WTC11 (cell line): ENCODE measurements around the gene KIAA1328.

Experiments
- ATF3 ChIP-seq: sonication (generic); formaldehyde crosslinking; conservative IDR thresholded peaks from 2 replicates; pipeline ENCODE4 v1.8.1; 2022; ENCODE audit warnings: mild to moderate bottlenecking, missing genetic modification reagents
- CTCF ChIP-seq: fragments of 200-600 bp; IDR thresholded peaks from 2 replicates; pipeline ENCODE4 v1.8.0; 2022; ENCODE audit warnings: antibody characterized with exemption
- GRHL2 ChIP-seq: fragments of 250-450 bp; sonication (Bioruptor Pico); IDR thresholded peaks from 2 replicates; pipeline ENCODE4 v1.8.0; 2022; ENCODE audit warnings: mild to moderate bottlenecking, moderate library complexity; ENCODE audit not compliant: insufficient replicate concordance, severe bottlenecking
- USF2 ChIP-seq: sonication (generic); formaldehyde crosslinking; IDR thresholded peaks from 2 replicates; pipeline ENCODE4 v1.8.1; 2023; ENCODE audit warnings: mild to moderate bottlenecking, missing genetic modification reagents, moderate library complexity

- no peak for TF ChIP-seq USF2 (CRISPR knock-in tag)
- no peak for TF ChIP-seq CTCF
- no peak for TF ChIP-seq GRHL2 (CRISPR knock-in tag)
- TF ChIP-seq ATF3 (CRISPR knock-in tag), result no peak
Measured at GRCh38 chr18:37264956-37265355, 436.0 kb downstream of the KIAA1328 start.
